Thyroid gland (tissue), 4 donors: ENCODE measurements around the gene TMEM121.
"Not testable (repeated sequence)": the region's sequence is repeated elsewhere in the genome, so short reads cannot be mapped to it uniquely, and the experiment has no call there.

Experiments
- POLR2A ChIP-seq, 2 donors: fragments of 450-650 bp; IDR thresholded peaks; one replicate each; pipeline ENCODE4 v1.6.1; 2017; ENCODE audit warnings: antibody characterized with exemption in 2 of 2, mild to moderate bottlenecking in 2 of 2, moderate library complexity in 1 of 2
- TF ChIP-seq, protein P1 (sequence below), 6 experiments: fragments of 200-600 bp in 3 of 6; fragments of 450-650 bp in 3 of 6; sonication (generic) in 3 of 6; IDR thresholded peaks; one replicate each; pipeline ENCODE4 v1.5.1; 2016 to 2019; ENCODE audit warnings: antibody characterized with exemption in 6 of 6, mild to moderate bottlenecking in 2 of 6, inconsistent platforms in 1 of 6, moderate library complexity in 1 of 6

DNA sequence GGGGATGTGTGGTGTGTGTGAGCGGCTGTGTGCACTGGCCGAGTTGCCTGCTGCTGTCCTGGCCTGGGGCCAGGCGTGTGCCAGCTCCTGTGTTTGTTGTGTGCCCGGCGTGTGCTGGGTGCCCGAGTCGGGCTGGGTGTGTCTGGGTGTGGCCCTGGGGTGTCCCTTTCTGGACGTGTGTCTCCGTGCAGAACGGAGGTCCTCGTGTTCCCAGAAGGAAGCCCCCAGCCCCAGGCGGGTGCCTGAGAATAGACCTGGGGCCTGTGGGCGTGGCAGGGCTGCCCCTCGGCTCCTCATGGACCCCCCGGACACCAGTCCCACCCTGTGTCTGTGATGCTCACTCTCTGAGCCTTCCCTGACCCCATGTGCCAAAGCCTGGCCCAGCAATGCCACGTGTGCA, 38.2 kb downstream of the TMEM121 start:
- TF ChIP-seq, protein P1, sequence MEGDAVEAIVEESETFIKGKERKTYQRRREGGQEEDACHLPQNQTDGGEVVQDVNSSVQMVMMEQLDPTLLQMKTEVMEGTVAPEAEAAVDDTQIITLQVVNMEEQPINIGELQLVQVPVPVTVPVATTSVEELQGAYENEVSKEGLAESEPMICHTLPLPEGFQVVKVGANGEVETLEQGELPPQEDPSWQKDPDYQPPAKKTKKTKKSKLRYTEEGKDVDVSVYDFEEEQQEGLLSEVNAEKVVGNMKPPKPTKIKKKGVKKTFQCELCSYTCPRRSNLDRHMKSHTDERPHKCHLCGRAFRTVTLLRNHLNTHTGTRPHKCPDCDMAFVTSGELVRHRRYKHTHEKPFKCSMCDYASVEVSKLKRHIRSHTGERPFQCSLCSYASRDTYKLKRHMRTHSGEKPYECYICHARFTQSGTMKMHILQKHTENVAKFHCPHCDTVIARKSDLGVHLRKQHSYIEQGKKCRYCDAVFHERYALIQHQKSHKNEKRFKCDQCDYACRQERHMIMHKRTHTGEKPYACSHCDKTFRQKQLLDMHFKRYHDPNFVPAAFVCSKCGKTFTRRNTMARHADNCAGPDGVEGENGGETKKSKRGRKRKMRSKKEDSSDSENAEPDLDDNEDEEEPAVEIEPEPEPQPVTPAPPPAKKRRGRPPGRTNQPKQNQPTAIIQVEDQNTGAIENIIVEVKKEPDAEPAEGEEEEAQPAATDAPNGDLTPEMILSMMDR (IDR thresholded peaks at IDR 0.05) = not testable (repeated sequence)
- not testable (repeated sequence) for TF ChIP-seq POLR2A (IDR thresholded peaks at IDR 0.05)
